ENCODE results near the gene CYB5D1.
"Not testable (repeated sequence)": the region's sequence is repeated elsewhere in the genome, so short reads cannot be mapped to it uniquely, and the experiment has no call there.

Gene CYB5D1

DNA sequence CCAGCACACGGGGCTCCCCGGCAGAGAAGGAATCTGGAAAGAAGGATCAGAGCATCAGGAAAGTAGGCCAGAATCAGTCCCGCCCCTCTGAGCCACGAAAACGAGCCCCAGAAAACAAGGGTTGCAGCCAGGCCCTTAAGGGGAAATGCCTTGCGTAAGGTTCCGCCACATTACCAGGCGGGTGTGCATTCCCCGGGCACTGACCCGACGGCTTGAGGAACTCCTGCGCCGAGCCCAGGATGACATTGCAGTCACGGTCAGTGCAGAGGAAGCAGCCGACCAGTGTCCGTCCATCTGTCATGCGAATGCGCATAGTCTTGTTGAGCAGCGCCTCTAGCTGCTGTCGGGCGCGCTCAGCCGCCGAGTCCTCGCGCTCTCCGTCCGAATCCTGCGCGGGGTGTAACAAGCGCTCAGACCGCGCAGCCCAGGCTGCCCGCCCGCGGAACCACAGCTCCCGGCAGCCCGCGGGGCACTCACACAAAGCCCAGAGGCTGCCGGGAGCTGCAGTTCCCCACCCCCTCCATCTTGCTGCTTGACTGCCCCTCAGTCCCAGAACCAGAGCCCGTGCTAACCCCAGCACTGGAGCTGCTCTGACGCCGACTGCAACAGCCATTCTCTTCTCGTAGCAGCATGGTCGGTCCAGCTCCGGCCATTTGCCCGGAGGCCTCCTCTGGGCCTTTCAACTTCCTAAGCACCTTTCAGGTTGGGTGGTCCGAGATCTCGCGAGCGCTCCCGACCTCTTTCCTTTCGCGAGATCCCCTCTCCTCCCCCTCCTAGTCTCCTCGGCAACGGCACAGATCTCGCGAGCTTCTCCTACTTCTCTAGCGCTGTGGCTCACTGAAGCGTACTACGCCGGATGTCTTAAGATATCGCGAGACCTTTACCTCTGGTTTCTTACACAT, 741 bp upstream of the CYB5D1 start, which contains the start of gene NAA38:
Gene NAA38, minus strand, starts transcription at position 749 of the 902 bp plus-strand sequence. Its CDS starts 96 bp downstream, at position 653.
- peak; percentile 98 for DNase-seq

DNA sequence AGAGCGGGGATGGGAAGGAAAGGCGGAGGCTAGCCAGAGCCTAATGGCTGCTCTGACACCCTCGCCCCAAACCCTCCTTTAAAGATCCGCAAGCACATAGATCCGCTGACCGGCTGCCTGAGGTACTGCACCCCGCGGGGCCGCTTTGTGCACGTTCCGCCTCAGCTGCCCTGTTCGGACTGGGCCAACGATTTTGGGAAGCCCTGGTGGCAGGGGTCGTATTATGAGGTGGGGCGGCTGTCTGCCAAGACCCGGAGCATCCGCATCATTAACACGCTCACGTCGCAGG, 663 bp downstream of the CYB5D1 start:
- peak; percentile 63 for DNase-seq

DNA sequence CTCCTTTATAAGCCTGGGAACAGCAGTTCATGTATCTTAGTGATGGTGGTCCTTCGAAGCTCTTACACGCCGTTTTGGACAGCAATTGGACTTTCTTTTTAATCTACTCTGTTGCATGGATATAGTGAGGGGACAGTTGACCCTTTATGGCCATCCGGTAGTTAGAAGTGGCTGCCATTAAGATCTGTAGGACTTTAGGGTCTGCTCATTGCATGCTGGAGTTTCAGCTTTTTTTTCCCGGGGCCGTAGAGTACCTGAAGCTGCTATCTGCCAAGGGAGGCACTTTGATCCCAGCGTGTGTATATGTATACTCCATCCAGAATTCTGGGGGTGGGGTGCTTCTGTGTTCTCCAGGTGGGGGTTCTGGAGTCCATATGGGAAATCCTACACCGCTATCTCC, 1.2 kb downstream of the CYB5D1 start:
- DNase-seq: no peak

DNA sequence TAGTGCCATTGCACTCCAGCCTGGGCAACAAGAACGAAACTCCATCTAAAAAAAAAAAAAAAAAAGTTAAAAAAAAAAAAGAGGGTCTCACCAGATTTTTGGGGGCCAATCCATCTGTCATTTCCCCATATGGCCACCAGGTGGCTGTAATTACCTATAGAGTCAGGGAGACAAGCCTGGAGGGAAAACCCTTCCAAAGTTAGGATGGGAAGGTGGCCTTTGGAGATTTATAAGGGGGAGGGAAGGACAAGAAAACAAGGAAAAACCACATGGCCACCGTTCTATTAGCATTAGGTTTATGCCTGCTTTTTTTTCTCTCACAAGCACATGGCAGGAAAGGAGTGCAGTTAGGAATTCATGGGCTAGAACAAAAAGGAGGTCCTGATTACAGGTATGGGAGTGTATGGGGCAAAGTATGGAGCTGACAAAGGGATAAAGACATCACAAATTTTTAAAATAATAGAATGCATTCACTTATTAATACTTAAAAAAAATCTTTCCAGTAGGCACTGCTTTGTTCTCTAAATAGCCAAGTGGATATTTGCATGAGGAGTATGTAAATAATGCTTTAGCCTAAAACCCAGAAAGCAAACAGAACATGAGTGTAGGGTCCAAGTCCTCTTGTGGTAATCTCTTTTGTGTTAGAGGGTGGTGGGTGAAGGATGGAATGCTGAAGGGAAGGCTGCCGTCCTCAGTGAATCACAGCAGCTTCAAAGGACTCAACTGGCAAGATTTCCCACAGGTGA, 5.1 kb downstream of the CYB5D1 start:
- peak; percentile 49 for DNase-seq

DNA sequence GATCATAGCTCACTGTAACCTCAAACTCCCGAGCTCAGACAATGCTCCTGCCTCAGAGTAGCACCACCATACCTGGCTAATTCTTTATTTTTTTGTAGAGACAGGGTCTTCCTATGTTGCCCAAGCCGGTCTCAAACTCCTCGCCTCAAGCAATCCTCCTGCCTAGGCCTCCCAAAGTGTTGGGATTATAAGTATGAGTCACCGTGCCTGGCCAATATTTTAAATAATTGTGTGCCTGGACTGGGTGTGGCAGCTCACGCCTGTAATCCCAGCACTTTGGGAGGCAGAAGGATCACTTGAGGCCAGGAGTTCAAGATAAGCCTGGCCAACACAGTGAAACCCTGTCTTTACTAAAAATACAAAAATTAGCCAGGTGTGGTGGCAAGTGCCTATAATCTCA, 6.6 kb downstream of the CYB5D1 start:
- DNase-seq: not testable (repeated sequence)

DNA sequence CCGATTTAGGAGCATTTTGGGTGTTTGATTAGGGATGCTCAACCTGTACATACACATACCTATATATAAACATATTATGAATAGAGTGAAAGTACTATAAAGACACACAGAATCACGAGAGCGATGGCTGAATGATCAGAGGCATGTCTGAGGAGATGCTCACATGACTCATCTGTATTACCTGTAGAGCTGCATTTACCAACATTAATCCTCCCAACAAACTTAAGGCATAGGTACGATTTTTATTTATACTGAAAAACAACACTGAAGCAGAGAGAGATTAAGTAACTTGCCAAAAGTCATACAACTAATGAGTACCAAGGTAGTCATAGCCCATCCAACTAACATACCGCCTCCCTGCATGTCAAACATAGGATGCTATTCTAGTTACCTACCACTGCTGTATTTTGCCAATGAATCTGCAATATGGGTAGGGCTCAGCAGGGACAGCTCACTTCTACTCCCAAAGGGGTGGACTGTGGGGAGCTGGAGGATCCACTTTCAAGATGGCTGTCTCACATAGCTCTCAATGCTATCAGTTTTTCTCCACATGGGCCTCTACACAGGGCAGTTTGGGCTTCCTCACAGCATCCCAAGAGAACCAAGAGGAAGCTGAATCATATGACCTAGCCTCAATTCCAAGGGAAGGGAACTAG, 7.3 kb downstream of the CYB5D1 start:
- DNase-seq: no peak

DNA sequence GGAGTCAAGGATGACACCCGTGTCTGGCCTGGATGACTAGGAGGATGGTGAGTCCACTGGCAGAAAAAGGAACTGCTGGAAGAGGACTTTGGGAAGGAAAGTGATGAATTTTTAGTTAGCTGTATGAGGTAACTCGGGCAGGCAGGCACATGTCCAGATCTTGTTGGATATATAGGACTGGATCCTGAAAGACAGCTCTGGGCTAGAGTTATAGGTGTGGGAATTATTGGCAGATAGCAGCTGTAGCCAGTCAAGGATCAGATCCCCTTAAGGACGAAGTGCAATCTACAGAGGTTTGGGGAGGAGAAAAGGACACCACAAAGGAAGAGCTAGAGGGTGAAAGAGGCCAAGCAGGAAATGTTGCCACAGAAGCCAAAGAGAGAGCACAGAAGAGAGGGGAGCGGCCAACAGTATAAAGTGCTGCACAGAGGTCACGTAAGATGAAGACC, 10.1 kb downstream of the CYB5D1 start:
- no peak for DNase-seq

DNA sequence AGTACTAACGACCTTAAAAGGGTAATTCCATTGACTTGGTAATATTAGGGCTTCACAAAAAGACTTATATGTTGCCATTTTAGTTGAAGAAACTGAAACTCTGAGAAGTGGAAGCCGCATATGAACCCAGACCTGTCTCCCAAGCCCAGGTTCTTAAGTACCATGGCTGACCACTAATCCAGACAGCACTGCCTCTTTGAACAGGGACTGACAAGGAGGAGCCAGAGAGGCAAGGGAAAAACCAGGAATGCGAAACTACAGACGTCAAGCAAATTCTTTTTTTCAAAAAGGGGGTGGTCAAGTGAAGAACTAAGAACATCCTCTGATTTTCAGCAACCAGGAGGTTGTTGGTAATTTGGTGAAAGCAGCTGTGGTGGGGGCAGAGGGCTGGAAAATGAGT, 15.2 kb downstream of the CYB5D1 start:
- DNase-seq: no peak

DNA sequence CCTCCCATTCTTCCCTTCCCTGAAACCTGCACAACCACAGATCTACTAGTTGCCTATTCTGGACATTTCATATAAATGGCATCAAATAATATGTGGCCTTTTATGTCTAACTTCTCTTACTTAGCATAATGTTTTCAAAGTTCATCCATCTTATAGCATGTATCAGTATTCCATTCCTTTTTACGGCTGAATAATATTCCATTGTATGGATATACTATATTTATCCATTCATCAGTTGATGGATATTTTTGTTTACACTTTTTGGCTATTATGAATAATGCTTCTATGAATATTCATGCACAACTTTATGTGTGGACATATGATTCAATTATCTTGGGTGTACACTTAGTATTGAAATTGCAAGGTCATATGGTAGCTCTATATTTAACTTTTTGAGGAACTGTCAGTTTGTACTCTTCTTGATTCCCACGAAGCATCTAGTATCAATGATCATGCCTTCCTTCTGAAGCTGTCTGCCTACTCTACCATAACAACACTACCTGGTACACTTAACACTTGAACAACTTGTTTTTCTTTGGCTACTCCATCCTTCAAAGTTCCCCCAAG, 18.1 kb downstream of the CYB5D1 start:
- DNase-seq: no peak

DNA sequence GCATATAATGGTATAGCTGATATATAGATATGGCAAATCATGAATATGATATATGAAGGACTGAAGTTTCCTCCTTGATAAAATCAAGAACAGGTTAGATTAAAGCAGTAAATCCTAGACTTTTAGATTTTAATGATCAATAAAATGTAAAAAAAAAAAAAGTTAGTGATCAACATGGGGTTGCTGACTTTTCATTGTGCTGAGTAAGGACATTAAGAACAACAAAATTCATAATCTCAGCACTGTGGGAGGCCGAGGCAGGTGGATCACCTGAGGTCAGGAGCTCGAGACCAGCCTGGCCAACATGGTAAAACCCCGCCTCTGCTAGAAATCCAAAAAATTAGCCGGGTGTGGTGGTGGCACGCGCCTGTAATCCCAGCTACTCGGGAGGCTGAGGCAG, 20.4 kb downstream of the CYB5D1 start:
- no peak for DNase-seq

DNA sequence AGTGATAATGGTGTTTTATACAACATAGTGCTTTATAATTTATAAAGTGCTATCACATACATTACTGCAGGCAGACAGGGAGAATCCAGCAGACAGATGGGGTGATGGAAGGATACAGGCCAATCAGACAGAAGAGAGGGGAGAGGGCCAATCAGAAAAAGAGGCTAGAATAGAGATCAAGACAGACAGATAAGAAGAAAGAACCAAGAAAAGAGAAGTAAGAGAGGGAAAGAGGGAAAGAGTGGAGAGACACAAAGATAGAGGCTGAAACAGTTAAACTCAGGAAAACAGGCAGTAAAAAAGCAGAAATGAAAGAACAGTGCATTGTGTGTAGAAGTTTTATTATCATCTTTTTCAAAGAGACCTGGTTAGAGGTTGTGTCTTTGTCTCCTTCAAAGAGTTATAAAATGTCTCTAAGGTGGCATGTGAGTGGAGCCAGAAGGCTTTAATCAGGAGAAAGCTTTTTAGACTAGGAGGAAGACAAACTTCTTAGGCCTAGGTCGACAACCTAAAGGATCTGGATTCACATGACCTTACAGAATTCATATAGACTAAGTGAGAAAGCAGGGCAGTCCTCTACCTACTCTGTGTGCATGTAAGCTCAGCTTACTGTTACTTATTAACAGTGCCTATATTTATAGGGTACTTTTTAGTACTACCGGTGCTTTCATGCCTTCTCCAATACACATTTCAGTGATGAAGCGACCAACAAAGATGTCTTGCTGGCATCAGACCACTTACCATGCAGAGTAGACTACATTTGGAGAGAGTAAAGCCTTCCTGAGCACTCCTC, 22.5 kb downstream of the CYB5D1 start:
- no peak for DNase-seq

DNA sequence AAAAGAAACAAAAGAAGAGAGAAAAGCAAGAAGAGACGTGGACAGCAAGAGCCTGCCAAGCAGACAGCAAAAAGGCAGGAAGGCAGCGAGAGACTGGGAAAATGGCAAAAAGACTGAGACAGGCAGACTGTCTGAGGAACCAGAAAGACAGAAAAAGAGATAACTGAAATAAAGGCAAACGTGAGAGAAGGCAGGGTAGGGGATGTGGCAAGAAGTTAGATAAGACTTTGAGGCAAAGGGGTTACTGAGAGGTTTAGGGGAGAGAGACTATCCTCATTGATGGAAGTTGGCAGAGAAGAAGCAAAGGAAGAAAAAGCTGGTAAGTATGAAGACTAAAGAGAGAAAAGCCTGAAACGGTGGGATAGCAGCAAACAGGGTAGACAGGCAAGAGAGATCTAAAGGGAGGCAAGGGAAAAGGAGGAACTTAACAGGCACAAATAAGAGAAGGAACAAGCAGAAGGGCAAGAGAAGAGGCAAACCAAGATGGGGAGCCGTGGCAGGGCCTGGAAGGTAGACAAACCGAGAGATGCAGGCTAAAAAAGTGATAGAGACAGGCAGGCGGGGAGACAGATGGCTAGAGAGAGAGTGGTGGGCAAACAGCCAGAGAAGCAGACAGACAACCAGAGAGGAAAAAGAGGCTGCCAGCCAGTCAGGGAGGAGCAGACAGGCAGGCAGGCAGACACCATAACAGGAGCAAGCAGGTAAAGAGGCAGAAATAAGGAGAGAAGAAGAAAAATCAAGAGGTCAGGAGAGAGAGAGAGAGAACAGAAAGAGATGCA, 23.7 kb downstream of the CYB5D1 start:
- no peak for DNase-seq

DNA sequence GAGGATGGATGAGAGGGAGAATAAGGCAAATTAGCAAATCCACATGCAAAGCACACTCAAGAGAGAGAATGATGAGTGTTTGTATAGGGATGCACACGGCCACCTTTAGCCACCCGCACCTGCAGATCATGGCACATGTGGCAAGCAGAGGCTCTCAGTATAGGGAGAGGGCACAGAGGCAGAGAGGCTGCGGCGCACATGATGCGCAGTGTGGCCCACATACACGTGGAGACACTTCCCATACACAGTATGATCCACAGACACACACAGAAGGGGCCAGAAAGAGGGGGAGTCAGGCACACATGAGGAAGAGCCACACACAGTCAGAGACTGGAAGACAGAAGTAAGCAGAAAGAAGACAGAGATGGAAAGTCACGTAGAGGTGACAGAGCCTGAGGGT, 24.3 kb downstream of the CYB5D1 start:
- DNase-seq: no peak

DNA sequence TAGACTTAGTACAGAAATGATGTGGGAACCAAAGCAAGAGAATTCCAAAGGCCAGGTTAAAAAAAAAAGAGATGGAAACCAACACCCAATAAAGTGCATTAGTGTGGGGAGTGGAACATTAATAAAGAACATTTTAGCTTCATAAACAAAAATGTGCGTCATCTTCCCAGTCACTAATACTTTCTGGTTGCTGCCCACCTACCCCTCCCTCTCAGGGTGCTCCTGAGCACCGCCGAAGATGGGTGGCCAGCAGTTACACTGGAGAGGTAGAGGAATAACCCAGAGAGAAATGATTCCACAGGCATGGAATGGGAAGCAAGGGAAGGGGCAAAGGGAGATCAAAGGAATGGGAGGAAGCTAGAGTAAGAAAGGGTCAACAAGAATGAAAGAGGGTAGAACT, 24.8 kb downstream of the CYB5D1 start:
- no peak for DNase-seq

DNA sequence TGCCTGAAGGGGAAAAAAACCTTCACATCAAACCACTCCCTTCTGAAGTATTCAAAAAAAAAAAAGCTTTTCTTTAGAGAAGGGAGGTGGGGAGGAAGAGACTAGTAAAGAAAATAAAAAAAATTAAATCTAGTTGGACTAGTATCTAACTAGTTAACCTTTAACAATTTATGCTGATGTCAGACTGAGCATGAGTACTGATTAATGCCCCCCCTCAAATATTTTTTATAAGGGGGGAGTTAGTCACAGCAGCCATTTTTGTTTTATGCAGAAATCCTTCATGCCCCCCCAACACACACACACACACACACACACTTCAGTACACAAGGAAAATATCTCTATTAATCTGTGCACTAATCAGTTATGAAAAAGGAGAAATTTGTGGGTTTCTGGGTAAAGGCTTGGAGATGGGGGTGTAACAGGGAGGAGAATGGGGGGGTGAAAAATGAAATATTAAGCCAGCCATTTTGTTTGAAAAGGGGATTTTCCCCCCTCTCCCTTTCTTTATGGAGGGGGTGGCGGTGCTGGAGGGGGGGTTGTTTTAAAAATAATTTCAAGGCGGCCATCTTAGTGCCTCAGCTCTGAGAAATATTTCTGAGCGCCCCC, 26.1 kb downstream of the CYB5D1 start:
- DNase-seq: peak; percentile 45

DNA sequence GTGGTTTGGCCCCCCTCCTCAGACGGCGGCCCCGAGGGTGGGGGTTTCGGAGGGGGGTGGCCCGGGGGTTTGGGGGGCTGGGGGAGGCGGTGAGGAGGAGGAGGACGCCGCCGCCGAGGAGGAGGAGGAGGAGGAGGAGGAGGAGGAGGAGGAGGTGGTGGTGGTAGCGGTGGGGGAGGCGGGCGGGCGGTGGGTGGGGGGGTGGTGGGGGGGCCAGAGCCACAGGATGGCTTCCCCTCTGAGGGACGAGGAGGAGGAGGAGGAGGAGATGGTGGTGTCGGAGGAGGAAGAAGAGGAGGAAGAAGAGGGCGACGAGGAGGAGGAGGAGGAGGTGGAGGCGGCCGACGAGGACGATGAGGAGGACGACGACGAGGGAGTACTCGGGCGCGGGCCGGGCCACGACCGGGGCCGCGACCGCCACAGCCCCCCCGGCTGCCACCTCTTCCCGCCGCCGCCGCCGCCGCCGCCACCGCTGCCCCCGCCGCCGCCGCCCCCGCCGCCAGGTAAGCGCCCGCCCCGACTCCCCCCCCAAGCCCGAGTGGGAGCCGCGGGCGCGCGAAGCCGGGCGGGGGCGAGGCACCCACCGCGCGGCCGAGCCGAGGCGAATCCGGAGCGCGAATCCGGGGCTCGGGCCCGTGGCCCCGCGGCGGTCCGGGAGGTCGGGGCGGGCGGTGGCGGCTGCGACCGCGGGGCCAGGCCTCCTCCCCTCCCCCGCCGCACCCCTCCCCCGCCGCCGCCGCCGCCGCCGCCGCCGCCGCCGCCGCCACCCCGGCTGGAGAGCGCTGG, 27.0 kb downstream of the CYB5D1 start:
- DNase-seq: peak; percentile 39

DNA sequence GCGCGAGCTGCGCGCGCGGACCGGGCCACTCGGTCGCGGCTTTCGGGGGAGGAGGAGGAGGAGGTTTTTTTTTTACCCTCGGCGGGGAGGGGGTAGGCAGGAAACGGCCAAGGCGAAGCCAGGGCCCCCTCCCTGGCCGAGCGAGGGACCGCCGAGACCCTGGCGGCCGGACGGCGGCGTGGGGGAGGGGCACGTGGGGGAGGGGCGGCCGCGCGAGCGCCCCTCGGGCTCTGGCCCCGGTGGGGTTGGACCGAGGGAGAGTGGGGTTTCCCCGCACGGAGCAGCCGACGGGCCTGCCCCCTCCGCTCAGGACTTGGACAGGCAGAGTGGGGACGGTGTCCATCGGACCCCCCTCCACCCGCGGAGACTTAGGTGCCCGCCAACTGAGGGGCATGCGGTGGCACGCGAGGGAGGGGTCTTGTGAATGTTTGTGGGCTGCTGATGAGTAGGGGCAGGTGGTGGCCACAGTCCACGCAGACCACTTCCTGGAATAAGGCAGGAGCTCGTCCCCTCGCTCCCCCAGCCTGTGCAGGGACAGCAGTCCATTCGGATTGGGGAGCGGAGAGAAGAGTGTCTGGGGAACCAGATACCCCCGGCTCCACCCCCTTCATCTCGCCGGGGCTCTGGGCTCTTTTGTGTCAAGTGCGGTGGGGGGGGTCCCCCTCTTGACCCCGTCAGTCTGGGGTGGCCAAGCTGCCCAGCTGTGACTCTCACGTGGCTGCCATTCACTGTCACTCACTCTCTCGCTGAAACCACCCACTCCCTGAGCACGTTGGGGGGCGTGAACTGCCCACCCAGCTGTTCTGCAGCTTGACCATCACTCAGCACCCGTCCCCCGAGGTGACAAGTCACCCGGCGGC, 27.8 kb downstream of the CYB5D1 start:
- peak; percentile 55 for DNase-seq

DNA sequence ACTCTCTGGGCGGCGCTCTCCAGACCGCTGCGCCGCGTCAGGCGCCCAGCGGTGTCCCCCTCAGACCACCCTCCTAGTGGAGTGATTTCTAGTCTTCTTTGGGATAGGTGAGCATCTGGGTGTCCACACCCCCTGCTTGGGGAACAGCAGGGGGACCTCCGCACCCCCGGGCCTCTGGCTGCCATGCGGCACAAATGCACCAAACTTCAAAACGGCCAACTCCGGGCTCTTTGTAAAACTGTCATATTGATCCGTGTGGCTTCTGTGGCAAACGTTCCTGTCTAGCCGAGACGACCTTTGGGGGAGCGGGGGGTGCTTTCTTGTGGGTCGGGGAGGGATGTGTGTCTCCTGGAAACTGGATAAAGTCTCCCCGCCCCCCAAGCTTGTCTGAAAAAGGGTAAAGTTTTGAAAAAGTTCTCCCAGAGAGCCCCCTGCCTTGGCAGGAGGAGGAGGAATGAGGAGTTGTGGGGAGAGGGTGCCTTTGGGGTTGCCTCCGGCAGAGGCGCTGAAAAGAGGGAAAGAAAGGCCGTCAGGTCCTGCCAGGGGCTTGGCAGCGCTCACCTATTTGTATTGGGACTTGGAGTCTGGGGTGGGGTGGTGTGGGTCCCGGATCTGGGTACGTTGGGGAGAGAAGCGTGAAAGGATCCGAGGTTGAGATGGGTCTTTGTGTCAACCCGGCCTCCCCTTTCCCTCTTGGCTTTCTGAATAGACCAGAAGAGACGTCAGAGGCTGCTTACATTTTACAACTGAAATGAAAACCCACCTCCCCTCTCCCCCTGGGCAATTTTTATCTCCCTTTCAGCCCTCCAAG, 28.6 kb downstream of the CYB5D1 start:
- peak; percentile 74 for DNase-seq

Data from CD4-positive, alpha-beta T cell treated with Interleukin-15 for 1 hour (primary cell).